Ecto neural progenitor cell (in vitro differentiated cells): ENCODE results near the gene SAMM50.

Source experiments
- DNase-seq: peaks from one replicate; pipeline ENCODE4 v3.0.0-alpha.2; 2018; ENCODE audit warnings: low spot score

The SAMM50 gene

DNA sequence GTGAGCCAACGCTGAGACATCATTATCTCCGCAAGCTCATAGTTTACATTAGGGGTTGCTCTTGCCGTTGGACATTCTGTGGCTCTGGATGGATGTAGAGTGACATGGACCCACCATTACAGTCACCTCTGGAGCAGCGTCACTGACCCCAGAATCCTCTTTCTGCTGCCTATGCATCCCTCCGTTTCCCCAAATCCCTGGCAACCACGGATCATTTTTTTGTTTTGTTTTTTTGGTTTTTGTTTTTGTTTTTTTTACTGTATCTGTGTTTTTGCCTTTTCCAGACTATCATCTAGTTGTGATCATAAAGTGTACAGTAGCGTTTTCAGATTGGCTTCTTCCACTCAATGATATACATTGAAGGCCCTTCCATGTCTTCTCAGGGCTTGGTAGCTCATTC lies 72.8 kb downstream of the SAMM50 start:
- no peak for DNase-seq

GRCh38 chr22:44029069-44029468 lies 73.8 kb downstream of the SAMM50 start:
- DNase-seq = no peak

- no peak for DNase-seq
These were observed 74.9 kb downstream of the SAMM50 start for GRCh38 chr22:44030051-44030701.

DNA sequence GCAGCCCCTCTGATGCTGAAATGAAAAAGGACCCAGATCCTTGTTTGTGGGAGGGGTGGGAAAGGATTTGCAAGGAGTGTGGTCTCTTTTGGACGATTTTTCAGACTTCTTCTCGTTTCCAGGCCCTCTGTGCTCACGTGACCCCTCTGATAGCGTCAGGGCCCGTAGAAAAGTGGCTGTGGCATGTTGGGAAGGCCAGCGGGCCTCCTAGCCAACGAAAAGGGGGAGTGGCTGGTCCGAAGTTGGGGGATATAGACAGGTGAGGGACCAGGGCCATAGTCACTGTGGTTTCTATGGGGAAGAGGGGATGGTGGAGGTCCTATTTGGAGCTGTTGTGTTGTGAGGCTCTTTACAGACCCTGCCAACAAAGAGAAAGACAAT lies 75.5 kb downstream of the SAMM50 start:
- DNase-seq = no peak

DNA sequence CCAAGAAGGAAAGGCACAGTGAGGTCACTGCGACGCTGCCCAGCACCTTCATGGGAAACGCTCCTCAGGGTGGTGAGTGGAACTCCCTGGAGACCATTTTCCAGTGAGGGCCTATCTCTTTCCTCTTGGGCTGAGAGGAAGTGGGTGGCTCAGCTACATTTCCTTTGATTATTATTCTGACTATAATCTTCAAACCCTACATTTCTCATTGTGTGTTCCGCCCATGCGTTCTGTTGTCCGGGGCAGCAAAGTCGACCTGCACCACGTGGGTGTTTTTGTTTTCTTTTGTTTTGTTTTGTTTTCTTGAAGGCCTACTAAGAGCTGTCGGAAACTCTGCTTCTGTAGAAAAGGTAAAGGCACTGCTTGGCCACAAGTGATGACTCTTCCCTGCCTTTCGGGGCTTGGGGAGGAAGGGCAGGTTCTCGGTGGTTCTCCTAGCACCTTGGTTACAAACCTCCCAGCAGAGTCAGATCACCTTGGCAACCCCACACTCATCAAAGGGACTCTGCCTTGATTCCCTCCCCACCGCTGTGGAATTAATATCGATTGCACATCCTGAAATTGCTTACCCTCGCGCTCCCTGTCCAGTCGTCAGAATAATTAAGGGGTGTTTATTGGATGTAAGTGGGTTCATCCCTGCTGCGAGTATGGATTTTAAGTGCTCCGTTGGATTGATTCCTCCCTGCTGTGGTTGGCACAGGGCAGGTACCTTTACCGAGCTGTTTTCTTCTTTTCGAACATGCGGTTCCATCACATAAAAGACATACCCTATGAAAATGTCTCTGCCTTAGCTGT lies 76.1 kb downstream of the SAMM50 start:
- no peak for DNase-seq

DNA sequence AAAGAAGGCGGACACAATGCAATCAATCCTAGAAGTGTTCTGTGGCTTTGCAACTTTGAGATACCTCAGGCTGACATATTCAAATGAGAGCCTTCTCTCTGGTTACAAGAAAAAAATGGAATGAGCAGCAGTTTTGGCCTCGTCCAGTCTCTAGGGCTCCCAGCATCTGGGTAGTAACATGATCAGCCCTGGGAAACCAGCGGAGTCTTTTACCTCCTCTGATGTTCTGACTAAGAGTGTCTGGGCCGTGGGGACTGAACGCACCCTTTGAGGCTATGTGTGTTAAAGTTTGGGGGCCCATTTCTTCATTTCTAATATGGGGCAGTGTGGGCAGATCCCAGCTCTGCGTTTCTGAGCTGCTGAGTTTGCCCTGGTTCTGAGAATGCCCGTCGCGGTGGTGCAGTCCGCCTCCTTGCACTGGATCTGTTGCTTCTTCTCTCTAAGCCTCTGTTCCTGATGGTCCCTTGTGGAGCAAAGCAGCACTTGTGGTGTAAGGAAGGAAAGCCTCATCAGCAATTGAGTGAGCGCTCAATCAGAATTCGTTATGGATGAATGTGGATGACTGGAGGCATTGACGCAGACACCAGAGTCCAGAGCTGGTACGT lies 77.0 kb downstream of the SAMM50 start:
- DNase-seq = no peak

DNA sequence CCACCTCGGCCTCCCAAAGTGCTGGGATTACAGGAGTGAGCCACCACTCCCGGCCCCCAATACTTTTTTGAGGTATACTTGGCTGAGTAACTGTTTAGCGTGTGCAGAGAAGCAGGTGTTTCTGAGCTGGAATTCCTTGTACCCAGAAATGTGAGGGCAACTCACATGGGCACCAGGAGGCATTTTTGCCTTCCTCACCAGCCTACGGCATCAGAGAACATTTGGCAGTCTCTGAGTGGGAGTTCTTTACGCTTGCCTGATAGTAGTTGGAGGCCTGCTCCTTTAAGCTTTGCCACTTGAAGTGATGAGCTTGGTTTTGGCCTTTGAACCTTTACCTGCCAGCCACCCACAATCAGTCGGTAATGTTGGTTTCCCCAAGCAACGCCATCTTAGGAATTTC lies 78.0 kb downstream of the SAMM50 start:
- no peak for DNase-seq

DNA sequence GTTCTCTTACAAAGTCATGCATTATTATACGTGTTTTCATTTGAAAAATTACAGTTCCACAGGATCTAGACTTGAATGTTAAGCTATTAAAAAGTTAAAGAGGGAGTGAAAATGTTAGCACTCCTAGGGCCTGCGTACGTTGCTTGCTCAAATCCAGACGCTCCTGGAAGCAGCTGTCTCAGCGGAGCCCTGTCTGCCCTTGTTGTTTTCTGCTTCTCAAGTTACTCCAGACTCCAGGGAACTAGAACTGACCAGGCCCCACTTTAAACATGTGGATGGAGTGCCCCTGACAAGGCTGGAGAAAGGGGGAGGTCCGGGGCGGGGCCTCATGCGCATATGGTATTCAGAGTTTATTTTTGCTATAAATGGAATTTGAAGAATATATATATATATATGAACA lies 78.5 kb downstream of the SAMM50 start:
- no peak for DNase-seq

DNA sequence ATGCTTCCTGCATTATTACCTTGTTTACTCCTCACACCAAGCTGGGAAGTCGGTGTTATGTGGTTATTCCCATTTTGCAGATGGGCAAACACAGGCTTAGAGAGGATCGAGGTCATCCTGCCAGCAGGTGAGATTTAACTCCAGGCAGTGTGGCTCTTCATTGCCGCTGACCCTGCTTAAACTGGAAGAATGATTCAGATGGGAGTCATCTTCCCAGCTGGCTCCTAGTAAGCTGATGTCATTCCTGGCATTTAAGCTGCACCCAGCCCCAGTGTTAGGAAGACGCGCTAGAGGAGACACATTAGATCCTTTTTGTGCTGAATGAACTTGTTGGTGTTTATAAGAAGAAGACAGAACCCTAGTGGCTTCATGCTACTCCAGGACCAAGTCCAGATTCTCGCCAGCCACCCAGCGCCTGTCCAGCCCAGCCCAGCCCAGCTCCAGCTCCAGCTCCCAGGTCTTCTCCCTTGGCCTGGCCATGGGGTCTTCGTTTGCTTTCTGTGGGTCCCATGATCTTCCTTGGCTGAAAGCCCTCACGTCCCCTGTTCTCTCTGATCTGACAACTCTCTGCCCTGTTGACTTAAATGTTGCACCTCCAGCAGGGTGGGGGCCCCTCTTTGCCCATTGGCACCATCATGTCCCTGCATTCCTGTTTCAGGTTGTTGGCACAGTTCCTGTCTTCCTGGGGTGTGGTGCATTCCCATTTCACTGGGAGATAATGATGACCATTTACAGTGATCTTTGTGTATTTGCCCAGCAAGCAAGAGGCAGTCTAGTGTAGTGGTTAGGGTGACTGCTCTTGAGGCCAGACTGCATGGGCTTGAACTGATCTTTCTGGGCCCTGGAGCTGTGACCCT lies 82.5 kb downstream of the SAMM50 start:
- no peak for DNase-seq

- no peak for DNase-seq
These were observed 84.4 kb downstream of the SAMM50 start for GRCh38 chr22:44039566-44040171.

- DNase-seq = no peak
These were observed 87.3 kb downstream of the SAMM50 start for GRCh38 chr22:44042249-44043218.

DNA sequence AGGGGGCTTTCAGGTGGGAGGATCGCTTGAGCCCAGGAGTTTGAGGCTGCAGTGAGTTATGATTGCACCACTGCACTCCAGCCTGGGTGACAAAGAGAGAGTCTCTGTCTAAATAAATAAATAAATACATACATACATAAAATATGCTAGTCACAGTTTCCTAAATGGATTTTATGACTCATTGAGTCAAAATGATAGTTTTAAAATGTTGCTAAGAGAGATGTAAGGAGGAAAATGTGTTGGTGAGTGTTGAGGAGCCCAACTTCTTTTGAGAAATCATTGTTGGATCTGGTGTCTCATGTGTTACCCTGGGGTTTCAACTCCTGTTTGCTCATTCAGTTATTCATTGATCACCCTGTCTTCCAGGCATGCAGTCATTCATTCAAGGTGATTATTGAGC lies 89.9 kb downstream of the SAMM50 start:
- DNase-seq = no peak
